ENCODE results near the gene CERK.

The CERK gene

DNA sequence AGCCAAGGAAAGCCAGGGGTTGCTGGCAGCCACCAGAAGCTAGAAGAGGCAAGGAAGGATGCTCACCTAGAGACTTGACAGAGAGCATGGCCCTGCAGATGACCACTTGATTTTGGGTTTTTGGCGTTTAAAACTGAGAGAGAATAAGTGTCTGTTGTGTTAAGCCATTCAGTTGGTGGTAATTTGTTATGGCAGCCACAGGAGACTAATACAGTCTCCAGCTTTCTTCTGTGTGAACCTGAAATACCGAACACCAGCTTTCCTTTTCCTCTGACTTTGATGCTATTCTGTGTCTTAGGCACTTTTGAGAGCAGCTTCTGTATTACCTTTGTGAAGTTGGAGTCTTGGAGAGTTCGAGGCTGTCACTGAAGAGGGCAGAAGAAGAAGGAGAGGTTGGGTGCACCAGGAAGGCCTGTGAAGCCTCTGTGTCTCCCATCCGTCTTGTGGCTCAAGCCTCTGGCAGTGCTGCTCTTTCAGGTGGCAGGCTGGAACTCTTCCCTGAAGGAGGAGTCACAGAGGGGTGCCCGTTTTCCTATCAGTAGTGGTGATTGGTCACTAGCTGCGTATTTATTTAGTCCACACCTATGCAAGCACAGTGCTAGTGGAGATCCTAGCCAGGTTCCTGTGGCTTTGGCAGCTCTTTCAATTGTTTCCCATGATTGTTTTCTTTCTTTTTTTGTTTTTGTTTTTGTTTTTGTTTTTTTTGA lies 26.9 kb upstream of the CERK start:
- DNase-seq: no peak

- DNase-seq: no peak
Observed at GRCh38 chr22:46764140-46764680, 26.2 kb upstream of the CERK start.

- DNase-seq: peak; percentile 64
Observed at GRCh38 chr22:46763051-46763705, 25.1 kb upstream of the CERK start.

DNA sequence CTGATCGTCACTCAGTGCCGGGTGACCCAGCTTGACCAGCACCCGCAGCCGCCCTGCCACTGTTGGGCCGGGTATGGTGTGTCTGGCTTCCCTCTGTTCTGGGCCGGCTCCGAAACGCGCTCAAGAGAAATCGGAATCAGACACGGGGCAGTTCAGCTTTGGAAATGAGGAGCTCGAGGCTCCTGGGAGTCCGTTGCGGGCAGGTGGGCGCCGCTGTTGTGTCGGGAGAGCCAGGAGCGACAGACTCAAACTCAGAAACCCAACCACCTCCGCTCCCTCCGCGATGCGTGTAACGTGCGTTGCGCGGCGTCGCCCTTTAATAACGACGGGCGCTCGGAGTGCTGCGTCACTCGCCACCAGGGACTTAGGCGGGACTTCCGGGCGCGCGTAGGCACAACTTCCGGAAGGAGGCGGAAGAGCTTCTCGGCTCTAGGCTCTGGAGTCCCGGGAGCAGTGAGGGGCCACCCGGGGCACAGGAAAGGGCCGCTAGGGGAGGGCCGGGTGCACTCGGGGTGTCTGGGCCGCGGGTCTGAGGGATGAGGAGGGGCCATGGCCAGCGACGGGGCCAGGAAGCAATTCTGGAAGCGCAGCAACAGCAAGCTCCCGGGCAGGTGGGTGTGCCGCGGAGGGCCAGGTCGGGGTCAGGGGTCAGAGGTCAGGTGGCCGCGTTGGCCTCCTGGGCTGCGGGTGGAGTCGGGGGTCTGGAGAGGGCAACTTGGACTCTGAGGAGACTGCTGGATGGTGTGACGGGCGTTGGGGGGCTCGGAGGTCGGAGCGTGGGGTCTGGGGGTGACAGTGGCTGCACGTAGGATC lies 24.4 kb upstream of the CERK start, which contains the start of gene TBC1D22A:
TBC1D22A (plus strand) TSS at position 413 of the 813 bp plus-strand sequence; CDS start at position 550, 137 bp downstream.
- DNase-seq: peak; percentile 92

- no peak for DNase-seq
Observed at GRCh38 chr22:46761539-46762237, 23.6 kb upstream of the CERK start.

GRCh38 chr22:46761017-46761416 lies 23.0 kb upstream of the CERK start:
- no peak for DNase-seq

- DNase-seq: peak; percentile 53
Observed at GRCh38 chr22:46758867-46759290, 20.8 kb upstream of the CERK start.

DNA sequence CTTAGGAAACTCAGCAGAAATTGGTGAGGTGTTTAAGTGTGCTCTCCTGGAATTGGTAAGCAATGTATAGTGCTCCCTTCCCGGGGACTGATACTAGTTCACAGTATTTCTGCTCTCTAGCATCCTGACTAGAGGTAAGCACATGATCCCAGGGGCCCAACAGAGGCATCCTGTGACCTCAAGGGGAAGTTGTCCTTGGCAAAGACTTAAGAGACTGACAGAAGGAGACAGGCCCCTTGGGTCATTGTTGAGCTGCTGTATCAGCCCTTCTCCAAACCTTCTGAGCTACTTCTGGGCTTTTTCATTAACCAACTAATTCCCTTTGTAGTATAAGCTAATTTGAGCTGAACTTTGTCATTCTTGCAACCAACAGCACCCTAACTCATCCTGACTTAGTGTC lies 20.1 kb upstream of the CERK start:
- DNase-seq: no peak

DNA sequence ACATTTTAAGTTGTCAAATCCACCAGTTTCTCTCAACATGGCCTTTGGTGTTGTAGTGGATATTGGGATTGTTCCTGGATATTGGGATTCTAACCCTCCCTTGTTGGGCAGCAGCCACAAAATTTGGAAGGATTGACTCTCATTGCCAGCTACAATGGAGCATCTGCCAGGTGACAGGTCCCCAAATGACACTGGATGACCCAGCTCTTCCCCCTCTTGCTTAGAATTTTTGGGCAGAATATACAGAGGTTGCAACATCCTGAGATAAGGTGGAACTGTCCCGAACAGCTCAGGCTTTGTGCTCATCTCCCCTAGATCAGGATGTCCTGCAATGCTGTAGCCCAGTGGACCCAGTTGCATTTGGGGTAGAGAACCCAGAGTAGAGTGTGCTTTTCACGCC lies 19.1 kb upstream of the CERK start:
- no peak for DNase-seq

- DNase-seq: no peak
Observed at GRCh38 chr22:46756097-46756496, 18.0 kb upstream of the CERK start.

DNA sequence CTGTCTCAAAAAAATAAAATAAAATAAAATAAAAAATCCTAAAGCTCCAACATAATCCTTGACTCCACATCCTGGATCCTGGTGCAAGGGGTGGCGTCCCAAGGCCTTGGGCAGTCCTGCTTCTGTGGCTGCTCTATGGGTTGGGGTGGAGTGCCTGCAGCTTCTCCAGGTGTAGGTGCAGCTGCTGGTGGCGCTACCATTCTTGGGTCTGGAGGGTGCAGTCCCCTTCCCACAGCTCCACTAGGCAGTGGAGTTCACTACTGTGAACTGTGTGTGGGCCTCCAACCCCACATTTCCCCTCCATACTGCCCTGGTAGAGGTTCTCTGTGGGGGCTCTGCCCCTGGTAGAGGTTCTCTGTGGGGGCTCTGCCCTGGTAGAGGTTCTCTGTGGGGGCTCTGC lies 17.5 kb upstream of the CERK start:
- no peak for DNase-seq

GRCh38 chr22:46754826-46755225 lies 16.8 kb upstream of the CERK start:
- DNase-seq: no peak

- DNase-seq: peak; percentile 82
Observed at GRCh38 chr22:46754110-46754799, 16.2 kb upstream of the CERK start.

DNA sequence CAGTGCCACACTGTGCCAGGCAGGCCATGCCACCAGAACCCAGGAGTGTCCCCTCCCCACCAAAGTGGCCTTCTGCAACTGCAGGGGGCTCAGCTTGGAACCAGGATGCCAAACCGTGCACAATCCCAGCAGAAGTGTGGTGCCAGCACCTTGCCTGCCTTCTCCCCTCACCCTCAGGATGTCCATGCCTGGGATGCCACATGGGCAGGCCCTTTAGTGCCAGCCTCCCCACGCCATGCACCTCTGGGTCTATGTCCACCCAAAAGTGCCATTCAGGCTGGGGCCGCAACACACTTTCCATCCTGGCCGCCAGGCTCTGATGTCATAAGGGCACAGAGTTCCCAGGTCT lies 15.7 kb upstream of the CERK start:
- DNase-seq: no peak

- no peak for DNase-seq
Observed at GRCh38 chr22:46753360-46753759, 15.3 kb upstream of the CERK start.

DNA sequence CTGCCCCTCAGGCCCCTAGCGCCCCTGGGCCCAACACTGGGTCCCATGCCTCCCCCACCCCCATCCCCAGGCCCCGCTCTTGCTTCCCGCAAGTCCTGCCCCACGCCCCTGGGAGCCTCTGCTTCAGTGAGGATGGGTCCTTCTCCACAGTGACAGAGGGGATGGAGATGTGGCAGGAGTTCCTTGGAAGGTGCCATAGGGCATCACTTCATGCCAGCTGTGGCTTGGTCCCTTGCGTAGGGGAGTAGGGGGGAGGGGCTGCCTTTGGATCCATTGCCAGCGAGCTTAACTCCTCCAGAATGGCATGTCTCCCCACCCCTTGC lies 14.9 kb upstream of the CERK start:
- no peak for DNase-seq

DNA sequence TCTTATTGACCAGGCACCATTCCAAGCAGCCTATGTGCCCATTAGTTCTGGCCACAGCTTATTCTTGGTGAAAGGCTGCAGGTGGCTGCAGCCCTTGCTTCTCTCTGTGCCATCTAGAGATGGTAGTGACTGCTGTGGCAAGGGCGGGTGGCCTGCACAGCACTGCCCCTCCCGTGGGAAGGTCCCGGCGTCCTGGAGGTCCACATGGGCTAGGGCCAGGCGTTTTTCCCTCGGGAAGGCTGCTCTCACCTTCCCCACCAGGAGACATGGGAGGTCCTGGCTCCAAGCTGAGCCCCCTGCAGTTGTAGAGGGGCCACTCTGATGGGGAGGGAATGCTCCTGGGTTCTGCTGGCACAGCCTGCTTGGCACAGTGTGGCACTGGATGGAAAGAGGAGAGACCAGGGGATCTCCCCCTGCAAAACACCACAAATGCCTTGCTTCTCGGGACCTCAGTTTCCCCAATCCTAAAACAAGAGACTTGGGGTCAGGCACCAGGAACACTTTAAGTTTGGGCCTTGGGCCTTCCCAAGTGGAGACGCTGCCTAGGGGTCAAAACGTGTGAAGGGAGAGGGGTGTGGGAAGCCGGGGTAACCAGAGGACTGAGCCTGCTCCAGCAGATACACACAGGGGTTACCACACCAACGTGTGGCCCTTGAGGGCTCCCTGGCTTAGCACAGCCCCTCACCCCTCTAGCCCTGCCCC lies 14.4 kb upstream of the CERK start:
- DNase-seq: no peak

GRCh38 chr22:46750863-46751443 lies 12.9 kb upstream of the CERK start:
- DNase-seq: no peak

- DNase-seq: no peak
Observed at GRCh38 chr22:46750530-46750800, 12.4 kb upstream of the CERK start.

- DNase-seq: no peak
Observed at GRCh38 chr22:46749682-46750529, 11.9 kb upstream of the CERK start.

Measured in CD4-positive, alpha-beta T cell treated with Interferon gamma for 1 hour (primary cell).